DOHH2 (cell line): ENCODE results near the gene IL25.

Experiments used
- CTCF ChIP-seq: fragments of 200-600 bp; sonication (generic); IDR thresholded peaks from one replicate; pipeline ENCODE4 v1.5.1; 2014; ENCODE audit warnings: antibody characterized with exemption, mild to moderate bottlenecking, low read depth, low read length; ENCODE audit not compliant: poor library complexity, severe bottlenecking
- EZH2phosphoT487 ChIP-seq: fragments of 200-600 bp; sonication (generic); IDR thresholded peaks from 2 replicates; pipeline ENCODE4 v1.6.1; 2017; ENCODE audit warnings: borderline replicate concordance, mild to moderate bottlenecking, antibody characterized with exemption, low read length, moderate library complexity, mixed read lengths

- TF ChIP-seq CTCF: no peak
- TF ChIP-seq EZH2phosphoT487: no peak
Measured at GRCh38 chr14:23385244-23385641, 12.6 kb downstream of the IL25 start.
